ENCODE data around the gene CHD2.

Gene CHD2

GRCh38 chr15:92932946-92933649, 33.0 kb downstream of the CHD2 start:
- no peak for DNase-seq

- DNase-seq: no peak
These were observed 33.7 kb downstream of the CHD2 start for GRCh38 chr15:92933831-92934230.

- DNase-seq: no peak
These were observed 34.6 kb downstream of the CHD2 start for GRCh38 chr15:92934716-92935115.

GRCh38 chr15:92936138-92936537, 36.0 kb downstream of the CHD2 start:
- no peak for DNase-seq

GRCh38 chr15:92936693-92937092, 36.6 kb downstream of the CHD2 start:
- no peak for DNase-seq

GRCh38 chr15:92937901-92938300, 37.8 kb downstream of the CHD2 start:
- DNase-seq: no peak

GRCh38 chr15:92938387-92938786, 38.3 kb downstream of the CHD2 start:
- peak; percentile 36 for DNase-seq

- no peak for DNase-seq
These were observed 41.5 kb downstream of the CHD2 start for GRCh38 chr15:92941668-92942067.

GRCh38 chr15:92942706-92943105, 42.6 kb downstream of the CHD2 start:
- DNase-seq: no peak

- DNase-seq: no peak
These were observed 43.5 kb downstream of the CHD2 start for GRCh38 chr15:92943581-92943980.

GRCh38 chr15:92944946-92945521, 44.9 kb downstream of the CHD2 start:
- no peak for DNase-seq

GRCh38 chr15:92947071-92947730, 47.1 kb downstream of the CHD2 start:
- DNase-seq: no peak

GRCh38 chr15:92949604-92950249, 49.6 kb downstream of the CHD2 start:
- peak; percentile 39 for DNase-seq

GRCh38 chr15:92951800-92952457, 51.8 kb downstream of the CHD2 start:
- DNase-seq: no peak

GRCh38 chr15:92952458-92952850, 52.3 kb downstream of the CHD2 start:
- DNase-seq: no peak

- no peak for DNase-seq
These were observed 53.4 kb downstream of the CHD2 start for GRCh38 chr15:92953566-92953965.

GRCh38 chr15:92954002-92954401, 53.9 kb downstream of the CHD2 start:
- no peak for DNase-seq

GRCh38 chr15:92954578-92954977, 54.5 kb downstream of the CHD2 start:
- peak; percentile 54 for DNase-seq

GRCh38 chr15:92955706-92956105, 55.6 kb downstream of the CHD2 start:
- DNase-seq: no peak

GRCh38 chr15:92958105-92958504, 58.0 kb downstream of the CHD2 start:
- no peak for DNase-seq

GRCh38 chr15:92959219-92959618, 59.1 kb downstream of the CHD2 start:
- DNase-seq: no peak

GRCh38 chr15:92960996-92961681, 61.0 kb downstream of the CHD2 start:
- no peak for DNase-seq

- no peak for DNase-seq
These were observed 62.8 kb downstream of the CHD2 start for GRCh38 chr15:92962914-92963313.
